Stimulated activated naive CD4-positive, alpha-beta T cell treated with Interleukin-2 at 50 U/mL for 16 hours (primary cell): Measurements from ENCODE around the gene COX17.

Experiments
- DNase-seq: peaks from one replicate; lab custom pipeline; 2025; lab: John Stamatoyannopoulos, UW

The COX17 gene

GRCh38 chr3:119643528-119643927 lies 33.7 kb downstream of the COX17 start:
- DNase-seq = no peak

GRCh38 chr3:119642746-119643473 lies 34.3 kb downstream of the COX17 start:
- DNase-seq = no peak

GRCh38 chr3:119641416-119641815 lies 35.8 kb downstream of the COX17 start:
- DNase-seq = no peak

GRCh38 chr3:119639494-119640350 lies 37.5 kb downstream of the COX17 start:
- DNase-seq = no peak

GRCh38 chr3:119637679-119638477 lies 39.3 kb downstream of the COX17 start:
- no peak for DNase-seq

- no peak for DNase-seq
These were observed 40.2 kb downstream of the COX17 start for GRCh38 chr3:119636891-119637611.

GRCh38 chr3:119636249-119636648 lies 41.0 kb downstream of the COX17 start:
- DNase-seq = no peak

GRCh38 chr3:119635719-119636118 lies 41.5 kb downstream of the COX17 start:
- DNase-seq = no peak

GRCh38 chr3:119632829-119633228 lies 44.4 kb downstream of the COX17 start:
- no peak for DNase-seq

- no peak for DNase-seq
These were observed 45.0 kb downstream of the COX17 start for GRCh38 chr3:119632216-119632615.

- DNase-seq = no peak
These were observed 45.7 kb downstream of the COX17 start for GRCh38 chr3:119631516-119631915.

- no peak for DNase-seq
These were observed 46.3 kb downstream of the COX17 start for GRCh38 chr3:119630880-119631329.

- no peak for DNase-seq
These were observed 46.9 kb downstream of the COX17 start for GRCh38 chr3:119630128-119630879.

- DNase-seq = no peak
These were observed 48.3 kb downstream of the COX17 start for GRCh38 chr3:119628816-119629445.

GRCh38 chr3:119628390-119628789 lies 48.8 kb downstream of the COX17 start:
- peak; percentile 52 for DNase-seq

GRCh38 chr3:119627461-119627860 lies 49.7 kb downstream of the COX17 start:
- DNase-seq = no peak

GRCh38 chr3:119626196-119626595 lies 51.0 kb downstream of the COX17 start:
- no peak for DNase-seq

GRCh38 chr3:119625451-119626153 lies 51.6 kb downstream of the COX17 start:
- DNase-seq = no peak

- DNase-seq = no peak
These were observed 53.0 kb downstream of the COX17 start for GRCh38 chr3:119624002-119624720.
